ENCODE measurements around the gene ISLR.
A peak's percentile ranks its signal among the peaks of the same experiment; 100 is the strongest.

DNA sequence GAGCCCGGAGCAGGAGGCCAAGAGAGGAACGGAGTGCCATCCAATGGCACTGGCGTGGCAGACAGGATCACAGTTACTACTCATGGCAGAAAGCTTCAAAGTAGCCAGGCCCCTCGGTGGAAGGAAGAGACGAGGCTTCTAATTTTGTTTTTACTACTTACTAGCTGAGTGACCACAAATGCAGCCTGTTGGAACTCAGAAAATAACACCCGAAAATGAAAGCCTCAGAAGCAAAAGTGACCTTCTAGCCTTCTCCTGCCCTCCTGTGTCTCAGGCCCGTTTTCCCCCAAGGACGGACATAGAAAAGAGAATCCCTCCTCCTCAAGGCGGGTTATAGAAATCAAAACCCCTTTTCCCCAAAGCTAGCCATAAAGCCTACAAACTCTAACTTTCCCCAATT is 39.0 kb downstream of the ISLR start:
- TF ChIP-seq POLR2A (IDR thresholded peaks at IDR 0.05; ENCODE audit: low read depth, low read length) = no peak
- no peak for TF ChIP-seq SPI1 (IDR thresholded peaks at IDR 0.05; ENCODE audit: low read depth, low read length)
- TF ChIP-seq POLR2AphosphoS5 (IDR thresholded peaks at IDR 0.05; ENCODE audit: low read depth, low read length) = no peak
- TF ChIP-seq TAF1 (IDR thresholded peaks at IDR 0.05; ENCODE audit: low read depth, low read length) = no peak
- TF ChIP-seq POU2F2 (IDR thresholded peaks at IDR 0.05; ENCODE audit: low read depth, low read length) = 0 out of 2 replicates have a peak, but pooled peaks have one; percentile 11
